Superior temporal gyrus (tissue), 1 donor: ENCODE data around the gene GPR179.

Experiments used
- DNase-seq: peaks from one replicate; pipeline ENCODE4 v3.0.0-alpha.2; 2016; ENCODE audit errors: extremely low spot score

The GPR179 gene

GRCh38 chr17:38343608-38344419 is at the start of gene GPR179:
Gene GPR179, minus strand, starts transcription at chr17:38343956. Its CDS starts 167 bp downstream, at chr17:38343789.
- DNase-seq, result no peak

GRCh38 chr17:38379448-38379847 is 35.7 kb upstream of the GPR179 start:
- DNase-seq, result no peak

GRCh38 chr17:38369124-38369886 is 25.5 kb upstream of the GPR179 start:
- DNase-seq, result no peak

- DNase-seq, result no peak
These were observed 21.0 kb upstream of the GPR179 start for GRCh38 chr17:38364741-38365140.

GRCh38 chr17:38363016-38363415 is 19.3 kb upstream of the GPR179 start:
- DNase-seq, result no peak

GRCh38 chr17:38361694-38362465 is 18.1 kb upstream of the GPR179 start:
- no peak for DNase-seq

GRCh38 chr17:38358586-38359513 is 15.1 kb upstream of the GPR179 start:
- DNase-seq, result peak; percentile 58

GRCh38 chr17:38357486-38358123 is 13.8 kb upstream of the GPR179 start:
- peak; percentile 39 for DNase-seq

GRCh38 chr17:38355251-38355650 is 11.5 kb upstream of the GPR179 start:
- DNase-seq, result peak; percentile 35

- peak; percentile 25 for DNase-seq
These were observed 10.7 kb upstream of the GPR179 start for GRCh38 chr17:38354466-38354865.

GRCh38 chr17:38353668-38354067 is 9.9 kb upstream of the GPR179 start:
- no peak for DNase-seq

- no peak for DNase-seq
These were observed 9.4 kb upstream of the GPR179 start for GRCh38 chr17:38353086-38353604.

GRCh38 chr17:38352245-38353085 is 8.7 kb upstream of the GPR179 start:
- no peak for DNase-seq

GRCh38 chr17:38351412-38352222 is 7.9 kb upstream of the GPR179 start, which contains the start of gene SOCS7:
Gene SOCS7, plus strand, starts transcription at chr17:38351844. Its CDS starts 209 bp downstream, at chr17:38352053.
- peak; percentile 96 for DNase-seq

- DNase-seq, result no peak
These were observed 6.3 kb upstream of the GPR179 start for GRCh38 chr17:38350035-38350434.

GRCh38 chr17:38349097-38349730 is 5.5 kb upstream of the GPR179 start:
- peak; percentile 96 for DNase-seq

- no peak for DNase-seq
These were observed 2.0 kb upstream of the GPR179 start for GRCh38 chr17:38345743-38346142.

- DNase-seq, result no peak
These were observed 627 bp upstream of the GPR179 start for GRCh38 chr17:38344420-38344745.
